NCI-H1048 (cell line): ENCODE data around the gene B4GALT2.

Experiments used
- DNase-seq: peaks from one replicate; lab custom pipeline; 2025; lab: John Stamatoyannopoulos, UW

The B4GALT2 gene

GRCh38 chr1:43969746-43970466 is 9.1 kb upstream of the B4GALT2 start, which contains the start of gene DPH2:
Gene DPH2 (plus strand): TSS chr1:43970010. CDS start chr1:43970176, 166 bp downstream.
- DNase-seq: peak; percentile 89

GRCh38 chr1:43970502-43970901 is 8.5 kb upstream of the B4GALT2 start:
- DNase-seq: no peak

DNA sequence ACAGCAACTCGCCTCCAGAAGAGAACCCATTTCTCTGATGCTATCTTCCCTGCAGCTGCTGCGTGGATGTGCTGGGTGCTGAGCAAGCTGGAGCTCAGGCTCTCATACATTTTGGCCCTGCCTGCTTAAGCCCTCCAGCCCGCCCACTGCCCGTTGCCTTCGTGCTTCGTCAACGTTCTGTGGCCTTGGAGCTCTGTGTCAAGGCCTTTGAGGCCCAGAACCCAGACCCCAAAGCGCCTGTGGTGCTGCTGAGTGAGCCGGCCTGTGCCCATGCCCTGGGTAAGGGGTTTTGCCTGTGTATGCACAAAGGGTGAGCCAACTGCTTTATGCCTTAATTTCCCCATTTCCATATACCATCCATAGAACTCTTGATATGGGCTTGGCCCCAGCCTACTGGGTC is 8.1 kb upstream of the B4GALT2 start:
- DNase-seq: no peak

DNA sequence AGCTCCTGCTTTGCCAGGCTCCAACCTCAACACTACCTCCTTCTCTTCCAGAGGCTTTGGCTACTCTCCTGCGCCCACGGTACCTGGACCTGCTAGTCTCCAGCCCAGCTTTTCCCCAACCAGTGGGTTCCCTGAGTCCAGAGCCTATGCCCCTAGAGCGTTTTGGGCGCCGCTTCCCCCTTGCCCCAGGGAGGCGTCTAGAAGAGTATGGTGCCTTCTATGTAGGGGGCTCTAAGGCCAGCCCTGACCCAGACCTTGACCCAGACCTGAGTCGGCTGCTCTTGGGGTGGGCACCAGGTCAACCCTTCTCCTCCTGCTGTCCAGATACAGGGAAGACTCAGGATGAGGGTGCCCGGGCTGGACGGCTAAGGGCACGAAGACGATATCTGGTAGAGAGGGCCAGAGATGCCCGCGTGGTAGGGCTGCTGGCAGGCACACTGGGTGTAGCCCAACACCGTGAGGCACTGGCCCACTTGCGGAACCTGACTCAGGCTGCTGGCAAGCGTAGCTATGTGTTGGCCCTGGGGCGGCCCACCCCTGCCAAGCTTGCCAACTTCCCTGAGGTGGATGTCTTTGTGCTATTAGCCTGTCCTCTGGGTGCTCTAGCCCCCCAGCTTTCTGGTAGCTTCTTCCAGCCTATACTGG is 7.6 kb upstream of the B4GALT2 start:
- no peak for DNase-seq

- no peak for DNase-seq
These were observed 5.0 kb upstream of the B4GALT2 start for GRCh38 chr1:43973981-43974442.

GRCh38 chr1:43974443-43975248 is 4.4 kb upstream of the B4GALT2 start, which contains the start of gene ATP6V0B:
Gene ATP6V0B (plus strand): TSS chr1:43974960. CDS start chr1:43975041, 81 bp downstream.
- peak; percentile 86 for DNase-seq

- DNase-seq: no peak
These were observed 3.6 kb upstream of the B4GALT2 start for GRCh38 chr1:43975249-43975961.

- no peak for DNase-seq
These were observed 3.0 kb upstream of the B4GALT2 start for GRCh38 chr1:43976045-43976444.

DNA sequence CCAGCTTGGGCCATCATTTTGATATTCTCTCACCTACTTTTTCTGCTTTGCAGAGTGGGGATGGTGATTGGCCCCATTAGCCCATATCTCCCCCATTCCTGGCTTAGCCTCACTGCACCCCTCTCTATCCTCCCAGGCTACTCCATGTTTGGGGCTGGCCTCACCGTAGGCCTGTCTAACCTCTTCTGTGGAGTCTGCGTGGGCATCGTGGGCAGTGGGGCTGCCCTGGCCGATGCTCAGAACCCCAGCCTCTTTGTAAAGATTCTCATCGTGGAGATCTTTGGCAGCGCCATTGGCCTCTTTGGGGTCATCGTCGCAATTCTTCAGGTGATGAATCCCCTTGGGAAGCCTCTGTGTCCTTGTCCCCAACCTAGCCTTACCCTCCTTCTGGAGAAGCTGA is 2.1 kb upstream of the B4GALT2 start:
- no peak for DNase-seq

- no peak for DNase-seq
These were observed 1.4 kb upstream of the B4GALT2 start for GRCh38 chr1:43977376-43978263.

DNA sequence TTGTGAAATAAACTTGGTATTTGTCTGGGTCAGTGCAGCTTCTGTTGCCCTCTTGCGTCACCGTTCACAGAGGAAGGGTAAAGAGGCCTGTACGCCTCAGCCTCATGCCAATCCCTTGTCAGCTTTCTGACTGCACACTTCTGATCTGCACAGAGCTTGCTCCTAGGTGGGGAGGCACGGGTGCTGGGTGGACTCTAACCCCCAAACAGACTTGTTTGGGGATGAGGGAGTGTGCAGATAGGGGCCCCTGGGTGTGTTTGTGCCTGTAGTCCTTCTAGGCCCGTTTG is 803 bp upstream of the B4GALT2 start:
- DNase-seq: no peak

- no peak for DNase-seq
These were observed 184 bp downstream of the B4GALT2 start for GRCh38 chr1:43979261-43979527.

DNA sequence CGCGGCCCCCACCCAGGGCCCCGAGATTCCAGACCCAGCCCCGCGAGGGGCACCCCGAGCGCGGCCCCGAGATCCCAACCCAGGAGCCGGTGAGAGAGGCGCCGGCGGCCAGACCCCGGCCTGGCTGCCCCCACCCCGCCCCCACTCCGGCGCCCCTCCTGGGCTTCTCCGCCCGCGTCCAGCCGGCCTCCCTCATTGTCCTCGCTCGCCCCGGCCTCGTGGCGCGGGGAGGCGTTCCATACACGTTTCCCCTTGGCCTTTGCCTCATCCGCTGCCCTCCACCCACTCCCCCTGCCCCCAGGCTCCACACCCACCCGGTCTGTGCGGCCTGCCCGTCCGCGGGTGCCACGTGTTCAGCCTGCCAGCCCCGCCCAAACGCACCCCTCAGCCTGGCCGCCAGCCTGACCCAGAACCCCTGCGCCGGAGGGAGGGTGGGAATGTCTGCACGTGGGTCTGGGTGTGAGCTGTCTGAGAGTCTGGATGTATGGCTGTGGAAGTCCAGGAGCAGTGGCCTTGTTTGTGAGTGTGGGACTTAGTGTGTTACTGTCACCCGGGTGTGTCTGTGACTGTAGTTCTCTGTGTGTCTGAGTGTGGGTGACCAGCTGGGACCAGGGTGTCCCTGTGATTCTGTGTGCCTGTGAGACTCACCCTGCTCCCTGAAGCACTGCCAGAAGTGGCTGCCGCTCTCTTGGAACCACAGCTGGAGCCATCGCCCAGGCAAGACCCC is 681 bp downstream of the B4GALT2 start:
- no peak for DNase-seq

DNA sequence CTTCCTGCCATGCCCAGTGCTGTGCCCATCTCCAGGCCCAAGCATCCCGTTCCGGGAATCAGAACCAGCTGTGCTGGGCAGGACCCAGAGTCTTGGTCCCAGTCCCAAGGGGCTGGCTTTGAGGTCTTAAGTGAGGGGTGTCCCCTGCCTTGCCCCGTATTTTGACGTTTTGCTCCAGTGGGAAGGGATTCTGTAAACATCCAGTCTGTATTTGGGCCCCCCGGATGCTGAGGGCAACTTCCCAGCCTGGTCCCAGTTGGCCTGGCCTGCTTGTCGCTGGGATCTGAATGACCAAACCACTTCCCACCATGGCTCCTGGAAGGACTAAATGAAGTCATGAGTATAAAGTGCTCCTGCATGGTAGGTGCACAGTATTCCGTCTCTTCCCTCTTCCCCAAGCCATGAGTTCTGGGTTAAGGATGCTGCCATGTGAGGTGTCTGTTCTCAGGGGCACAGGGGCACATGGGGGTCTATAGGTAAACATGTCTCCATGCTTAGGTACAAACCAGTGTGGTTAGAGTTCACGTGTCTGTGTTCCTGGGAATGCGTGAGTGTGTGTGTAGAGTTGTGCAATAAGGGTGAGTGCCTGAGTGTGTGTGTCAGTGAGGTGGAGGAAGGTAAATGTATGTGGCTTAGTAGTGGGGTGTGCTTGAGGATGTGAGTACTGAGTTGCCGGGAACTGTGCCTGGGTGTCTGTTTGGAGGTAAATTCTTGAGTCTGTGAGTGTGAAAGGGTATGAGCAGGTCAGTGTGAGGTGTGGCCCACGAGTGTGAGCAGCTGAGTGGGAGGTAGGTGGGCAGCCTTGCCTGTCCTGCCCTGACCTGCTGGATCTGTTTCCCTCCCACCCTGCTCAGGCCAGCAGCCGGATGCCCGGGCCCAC is 1.5 kb downstream of the B4GALT2 start:
- no peak for DNase-seq

DNA sequence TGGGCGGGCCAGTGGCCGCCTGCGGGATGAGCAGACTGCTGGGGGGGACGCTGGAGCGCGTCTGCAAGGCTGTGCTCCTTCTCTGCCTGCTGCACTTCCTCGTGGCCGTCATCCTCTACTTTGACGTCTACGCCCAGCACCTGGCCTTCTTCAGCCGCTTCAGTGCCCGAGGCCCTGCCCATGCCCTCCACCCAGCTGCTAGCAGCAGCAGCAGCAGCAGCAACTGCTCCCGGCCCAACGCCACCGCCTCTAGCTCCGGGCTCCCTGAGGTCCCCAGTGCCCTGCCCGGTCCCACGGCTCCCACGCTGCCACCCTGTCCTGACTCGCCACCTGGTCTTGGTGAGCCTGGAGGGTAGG is 2.1 kb downstream of the B4GALT2 start:
- DNase-seq: no peak

GRCh38 chr1:43981636-43982035 is 2.6 kb downstream of the B4GALT2 start:
- DNase-seq: no peak

GRCh38 chr1:43982241-43982640 is 3.2 kb downstream of the B4GALT2 start:
- DNase-seq: no peak

DNA sequence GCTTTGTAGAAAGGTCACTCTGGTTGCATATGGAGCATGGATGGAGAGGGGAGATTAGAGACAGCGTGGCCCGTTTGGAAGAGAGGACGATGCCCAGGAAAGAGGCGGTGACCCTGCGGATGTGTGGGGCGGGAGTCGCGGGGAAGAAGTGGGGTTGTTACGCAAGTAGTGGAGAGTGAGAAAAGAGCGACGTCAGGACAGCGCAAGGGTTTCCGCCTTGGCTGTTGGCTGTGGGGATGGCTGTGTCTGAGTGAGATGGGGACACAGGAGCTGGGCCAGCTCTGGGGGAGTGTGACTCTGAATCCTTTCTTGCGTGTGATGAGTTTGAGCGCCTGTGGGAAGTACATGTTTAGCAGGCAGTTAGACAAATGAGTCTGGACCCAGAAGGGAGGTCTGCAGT is 3.8 kb downstream of the B4GALT2 start:
- DNase-seq: no peak

GRCh38 chr1:43983253-43983899 is 4.4 kb downstream of the B4GALT2 start:
- no peak for DNase-seq
